Natural killer cell (primary cell): ENCODE results near the gene CLASP1. TPM values are rescaled to one million over a fixed set of nuclear protein-coding genes. Genes with fewer than 3 reads are reported as not detected.

ENCODE experiments used
- ATAC-seq, 3 donors: fragments of 150-1000 bp in 2 of 3; fragments of 200-7000 bp in 1 of 3; cut with Tn5 transposase; 1 replicate in 1 of 3; 2 replicates in 2 of 3; pipeline ENCODE4 v1.10.0; 2021; ENCODE audit warnings: mild to moderate bottlenecking in 2 of 3, moderate library complexity in 2 of 3
- DNase-seq, 2 donors: peaks; one replicate each; pipeline versions ENCODE4 v3.0.0 to v3.0.0-alpha.2; 2013 to 2021; ENCODE audit warnings: mixed read lengths in 1 of 2
- H3K27ac ChIP-seq: one replicate; pipeline ENCODE4 v1.5.1; 2013; ENCODE audit warnings: mild to moderate bottlenecking, low read length
- H3K27me3 ChIP-seq: one replicate; pipeline ENCODE4 v1.6.1; 2013; ENCODE audit warnings: low read length; ENCODE audit not compliant: control insufficient read depth, insufficient read depth
- H3K36me3 ChIP-seq: one replicate; pipeline ENCODE4 v1.6.1; 2013; ENCODE audit warnings: low read length; ENCODE audit not compliant: control insufficient read depth, insufficient read depth
- H3K4me1 ChIP-seq: one replicate; pipeline ENCODE4 v1.6.1; 2013; ENCODE audit warnings: low read length; ENCODE audit not compliant: control insufficient read depth, insufficient read depth
- H3K4me3 ChIP-seq: one replicate; pipeline ENCODE4 v1.5.1; 2013; ENCODE audit warnings: low read length
- H3K9me3 ChIP-seq: one replicate; pipeline ENCODE4 v1.6.1; 2013; ENCODE audit warnings: low read length; ENCODE audit not compliant: control insufficient read depth, insufficient read depth
- H3K27ac Mint-ChIP-seq, 2 donors: one replicate each; pipeline ENCODE4 v1.8.0; 2022; ENCODE audit warnings: mild to moderate bottlenecking in 2 of 2, mixed read lengths in 2 of 2, moderate library complexity in 1 of 2
- H3K27me3 Mint-ChIP-seq, 2 donors: one replicate each; pipeline ENCODE4 v1.8.0; 2022; ENCODE audit warnings: low read depth in 2 of 2, mixed read lengths in 2 of 2
- H3K36me3 Mint-ChIP-seq: one replicate; pipeline ENCODE4 v1.8.0; 2022; ENCODE audit warnings: mixed read lengths
- H3K4me1 Mint-ChIP-seq, 2 donors: one replicate each; pipeline ENCODE4 v1.8.0; 2022; ENCODE audit warnings: mixed read lengths in 2 of 2
- H3K4me3 Mint-ChIP-seq: one replicate; pipeline ENCODE4 v1.8.0; 2022; ENCODE audit warnings: mild to moderate bottlenecking, moderate library complexity, mixed read lengths
- H3K9me3 Mint-ChIP-seq, 2 donors: one replicate each; pipeline ENCODE4 v1.8.0; 2022; ENCODE audit warnings: mixed read lengths in 2 of 2
- CTCF ChIP-seq: fragments of 200-600 bp; IDR thresholded peaks from one replicate; pipeline ENCODE4 v1.8.0; 2022; ENCODE audit warnings: antibody characterized with exemption
- WGBS: methylation state at CpG from one replicate; pipeline ENCODE4 v1.1.7; 2013; ENCODE audit warnings: missing lambda C conversion rate; ENCODE audit not compliant: insufficient coverage; 5-methylcytosine and 5-hydroxymethylcytosine counted together
- intact Hi-C: fragments of 100-400 bp; cut with micrococcal nuclease; formaldehyde crosslinking; loops from one replicate; pipeline ENCODE4 v1.14.2; 2022
- total RNA-seq, 4 donors: library from RNA; stranded (reverse); fragments of 120-200 nt in 1 of 4; gene quantifications; one replicate each; pipeline versions ENCODE4 v1.2.3 to v1.2.4, GENCODE V29; 2013 to 2022

Gene CLASP1
- total RNA-seq, 3 donors from 2014 or later (not counting 1 experiment from before 2014, with no cell fraction given): 125 to 142 (median 127) TPM

DNA sequence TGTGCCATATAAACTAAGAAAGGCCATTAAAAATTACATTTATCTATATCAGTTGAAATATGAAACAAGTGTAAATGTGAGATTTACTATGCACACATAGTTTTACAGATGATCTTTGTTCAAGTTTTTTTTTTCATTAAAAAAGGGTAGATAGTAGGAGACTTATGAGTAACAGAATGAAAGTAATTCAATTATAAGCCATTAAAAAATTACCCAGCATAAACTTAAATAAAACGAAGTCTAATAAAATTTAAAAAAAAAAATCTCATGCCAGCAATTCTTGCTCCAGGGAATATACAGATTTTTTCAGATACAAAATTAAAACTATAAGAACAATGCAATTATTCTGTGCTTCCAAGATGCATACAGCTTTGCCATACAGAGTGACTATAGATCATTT lies 236.9 kb downstream of the CLASP1 start:
- no peak overlapping the region for H3K27ac ChIP-seq
- H3K4me3 Mint-ChIP-seq: no peak overlapping the region
- 100% methylated on average over 1 of the region's 1 CpG for WGBS
- no peaks in the 10 kb centered on the region for H3K27me3 ChIP-seq
- TF ChIP-seq CTCF: no peak
- peaks cover 26% of the 10 kb centered on the region for H3K36me3 Mint-ChIP-seq
- intact Hi-C loops: no loop called here
- no peaks in the 10 kb centered on the region for H3K9me3 Mint-ChIP-seq
- no peaks in the 10 kb centered on the region for H3K4me1 ChIP-seq
- no peak overlapping the region for H3K27ac Mint-ChIP-seq
- DNase-seq (no peak), ATAC-seq (no peak)
- H3K27me3 Mint-ChIP-seq: no peaks in the 10 kb centered on the region
- no peak overlapping the region for H3K4me3 ChIP-seq
- H3K4me1 Mint-ChIP-seq: peaks cover 3 to 7% of the 10 kb centered on the region in 2 donors
- H3K36me3 ChIP-seq: peaks cover 65% of the 10 kb centered on the region
- H3K9me3 ChIP-seq: no peaks in the 10 kb centered on the region

- DNase-seq: no peak
- no peak overlapping the region for H3K27ac ChIP-seq
- no peaks in the 10 kb centered on the region for H3K27me3 ChIP-seq
- no peaks in the 10 kb centered on the region for H3K9me3 ChIP-seq
- Mint-ChIP-seq H3K9me3 (no peaks in the 10 kb centered on the region), H3K4me3 (no peak overlapping the region), H3K36me3 (peaks cover 26% of the 10 kb centered on the region), H3K27me3 (no peaks in the 10 kb centered on the region), H3K27ac (peak overlapping the region; percentile 10 to 12), H3K4me1 (peaks cover 3 to 7% of the 10 kb centered on the region in 2 donors)
- intact Hi-C loops: no loop called here
- H3K4me3 ChIP-seq: no peak overlapping the region
- H3K36me3 ChIP-seq: peaks cover 74% of the 10 kb centered on the region
- no peaks in the 10 kb centered on the region for H3K4me1 ChIP-seq
- ATAC-seq: no peak
- no peak for TF ChIP-seq CTCF
Measured at GRCh38 chr2:121409966-121410365, 239.3 kb downstream of the CLASP1 start.

- Mint-ChIP-seq H3K27me3 (no peaks in the 10 kb centered on the region), H3K36me3 (peaks cover 26% of the 10 kb centered on the region), H3K4me3 (no peak overlapping the region), H3K4me1 (peaks cover 3 to 7% of the 10 kb centered on the region in 2 donors), H3K27ac (peak overlapping the region; percentile 10 to 12), H3K9me3 (no peaks in the 10 kb centered on the region)
- ATAC-seq (no peak), DNase-seq (no peak)
- Histone ChIP-seq H3K9me3 (no peaks in the 10 kb centered on the region), H3K36me3 (peaks cover 76% of the 10 kb centered on the region), H3K4me3 (no peak overlapping the region), H3K4me1 (no peaks in the 10 kb centered on the region), H3K27ac (no peak overlapping the region), H3K27me3 (no peaks in the 10 kb centered on the region)
- intact Hi-C loops: no loop called here
- no peak for TF ChIP-seq CTCF
- WGBS: 98% methylated on average over 2 of the region's 2 CpGs
Measured at GRCh38 chr2:121409388-121409787, 239.9 kb downstream of the CLASP1 start.

DNA sequence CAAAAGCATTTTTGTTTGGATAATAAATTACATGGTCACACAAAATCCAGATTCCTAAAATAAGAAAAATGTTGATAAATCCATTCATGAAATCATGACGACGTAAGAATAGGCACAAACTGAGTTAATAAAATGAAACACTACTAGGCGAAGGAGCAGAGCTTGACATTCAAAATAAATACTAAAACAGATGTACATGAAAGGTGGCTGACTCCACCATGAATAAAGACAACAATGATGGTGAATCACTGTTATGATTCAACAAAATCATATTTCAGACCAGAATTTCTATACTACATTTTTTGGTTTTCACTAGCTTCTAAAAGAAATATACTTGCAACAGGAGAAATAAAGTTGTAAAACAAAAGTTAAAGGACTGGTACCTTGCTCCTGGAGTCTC lies 240.6 kb downstream of the CLASP1 start:
- 100% methylated on average over 3 of the region's 3 CpGs for WGBS
- intact Hi-C loops: no loop called here
- Mint-ChIP-seq H3K4me1 (peaks cover 3 to 7% of the 10 kb centered on the region in 2 donors), H3K27ac (peak overlapping the region; percentile 12 to 21), H3K4me3 (no peak overlapping the region), H3K9me3 (no peaks in the 10 kb centered on the region), H3K27me3 (no peaks in the 10 kb centered on the region), H3K36me3 (peaks cover 26% of the 10 kb centered on the region)
- Histone ChIP-seq H3K36me3 (peaks cover 77% of the 10 kb centered on the region), H3K4me3 (no peak overlapping the region), H3K4me1 (no peaks in the 10 kb centered on the region), H3K27me3 (no peaks in the 10 kb centered on the region), H3K27ac (no peak overlapping the region), H3K9me3 (no peaks in the 10 kb centered on the region)
- no peak for DNase-seq
- no peak for ATAC-seq
- TF ChIP-seq CTCF: no peak
